IMR-90 (cell line): ENCODE results near the gene ZNF814. TPM values are rescaled to one million over a fixed set of nuclear protein-coding genes. Genes with fewer than 3 reads are reported as not detected.

Experiments
- ATAC-seq: fragments of 200-7000 bp; cut with Tn5 transposase; 2 replicates; pipeline ENCODE4 v1.9.1; 2020; ENCODE audit warnings: low read depth, mild to moderate bottlenecking, moderate library complexity
- BruUV-seq: library from RNA; stranded (reverse); fragments of 400-500 nt; replicated peaks from 2 replicates; lab custom pipeline; 2021; lab: Mats Ljungman, UMichigan
- CTCF ChIA-PET: fragments of 300-600 bp; formaldehyde crosslinking; extraction: SDS; loops from one replicate; lab custom pipeline; 2021; ENCODE audit warnings: antibody characterized with exemption; lab: Yijun Ruan, JAX
- POLR2A ChIA-PET: fragments of 300-600 bp; sonication (Branson Sonifier 250); formaldehyde crosslinking; loops from one replicate; lab custom pipeline; 2022; ENCODE audit warnings: antibody characterized with exemption; ENCODE audit not compliant: unreplicated experiment; lab: Charles Lee
- DNase-seq: peaks from one replicate; pipeline ENCODE4 v3.0.0; 2013
- H2AFZ ChIP-seq: replicated peaks from 2 replicates; pipeline ENCODE3; 2013; ENCODE audit warnings: low read length, mild to moderate bottlenecking; ENCODE audit not compliant: poor library complexity
- H2AK5ac ChIP-seq: 2 replicates; pipeline ENCODE4 v1.6.1; 2013; ENCODE audit warnings: low read depth, low read length, inconsistent platforms
- H2AK9ac ChIP-seq: replicated peaks from 2 replicates; pipeline ENCODE3; 2013; ENCODE audit warnings: mild to moderate bottlenecking, low read depth, low read length, moderate library complexity; ENCODE audit not compliant: poor library complexity
- H2BK120ac ChIP-seq: 2 replicates; pipeline ENCODE4 v1.6.1; 2013; ENCODE audit warnings: low read depth, low read length, inconsistent platforms
- H2BK15ac ChIP-seq: 3 replicates; pipeline ENCODE4 v1.6.1; 2013; ENCODE audit warnings: low read depth, low read length, inconsistent platforms
- H2BK20ac ChIP-seq: 2 replicates; pipeline ENCODE4 v1.6.1; 2013; ENCODE audit warnings: low read depth, mild to moderate bottlenecking, inconsistent platforms, low read length, moderate library complexity
- H2BK5ac ChIP-seq: 2 replicates; pipeline ENCODE4 v1.6.1; 2013; ENCODE audit warnings: mild to moderate bottlenecking, low read depth, low read length, inconsistent platforms; ENCODE audit not compliant: poor library complexity, severe bottlenecking
- H3K14ac ChIP-seq: replicated peaks from 2 replicates; pipeline ENCODE4 v1.6.1; 2013; ENCODE audit warnings: low read depth, low read length, inconsistent platforms
- H3K18ac ChIP-seq: 2 replicates; pipeline ENCODE4 v1.6.1; 2013; ENCODE audit warnings: low read depth, low read length, control low read depth
- H3K23ac ChIP-seq: 2 replicates; pipeline ENCODE4 v1.6.1; 2013; ENCODE audit warnings: low read depth, low read length, inconsistent platforms
- H3K27ac ChIP-seq: 2 replicates; pipeline ENCODE4 v1.5.1; 2013; ENCODE audit warnings: mild to moderate bottlenecking, control low read depth, low read length; ENCODE audit not compliant: insufficient read depth
- H3K27me3 ChIP-seq: 2 replicates; pipeline ENCODE4 v1.6.1; 2013; ENCODE audit warnings: low read length; ENCODE audit not compliant: control insufficient read depth, insufficient read depth
- H3K36me3 ChIP-seq: 2 replicates; pipeline ENCODE4 v1.6.1; 2013; ENCODE audit warnings: low read length, mixed read lengths; ENCODE audit not compliant: control insufficient read depth, insufficient read depth
- H3K4ac ChIP-seq: 2 replicates; pipeline ENCODE4 v1.6.1; 2013; ENCODE audit warnings: low read depth, low read length, inconsistent platforms
- H3K4me1 ChIP-seq: 2 replicates; pipeline ENCODE4 v1.6.1; 2013; ENCODE audit warnings: low read length, mixed read lengths; ENCODE audit not compliant: control insufficient read depth, insufficient read depth
- H3K4me2 ChIP-seq: 2 replicates; pipeline ENCODE4 v1.6.1; 2013; ENCODE audit warnings: low read depth, mild to moderate bottlenecking, control low read depth, low read length, moderate library complexity
- H3K4me3 ChIP-seq: 2 replicates; pipeline ENCODE4 v1.5.1; 2013; ENCODE audit warnings: low read depth, mild to moderate bottlenecking, control low read depth, low read length, moderate library complexity; ENCODE audit not compliant: insufficient read depth
- H3K56ac ChIP-seq: 2 replicates; pipeline ENCODE4 v1.6.1; 2013; ENCODE audit warnings: low read length, inconsistent platforms; ENCODE audit not compliant: insufficient read depth; ENCODE audit errors: extremely low read depth
- H3K79me1 ChIP-seq, 2 experiments: 2 replicates each; pipeline ENCODE4 v1.6.1; 2013; ENCODE audit warnings: low read length in 2 of 2, inconsistent platforms in 1 of 2, low read depth in 1 of 2
- H3K9ac ChIP-seq: 2 replicates; pipeline ENCODE4 v1.6.1; 2013; ENCODE audit warnings: low read depth, low read length, control low read depth
- H3K9me1 ChIP-seq: 2 replicates; pipeline ENCODE4 v1.6.1; 2013; ENCODE audit warnings: low read length, inconsistent platforms; ENCODE audit not compliant: insufficient read depth
- H3K9me3 ChIP-seq: 2 replicates; pipeline ENCODE4 v1.6.1; 2013; ENCODE audit warnings: low read length; ENCODE audit not compliant: control insufficient read depth, insufficient read depth
- H4K20me1 ChIP-seq: 2 replicates; pipeline ENCODE4 v1.6.1; 2013; ENCODE audit warnings: low read length, inconsistent platforms; ENCODE audit not compliant: insufficient read depth
- H4K5ac ChIP-seq: 2 replicates; pipeline ENCODE4 v1.6.1; 2013; ENCODE audit warnings: mild to moderate bottlenecking, low read depth, low read length, control low read depth
- H4K8ac ChIP-seq, 2 experiments: 2 replicates each; pipeline ENCODE4 v1.6.1; 2013; ENCODE audit warnings: low read depth in 2 of 2, low read length in 2 of 2, control low read depth in 1 of 2, inconsistent platforms in 1 of 2
- H4K91ac ChIP-seq: 2 replicates; pipeline ENCODE4 v1.6.1; 2013; ENCODE audit warnings: low read depth, low read length, inconsistent platforms; ENCODE audit not compliant: insufficient read depth
- BHLHE40 ChIP-seq: fragments of 150-350 bp; IDR thresholded peaks from 2 replicates; pipeline ENCODE4 v1.6.1; 2016; ENCODE audit warnings: mild to moderate bottlenecking, low read depth, low read length
- CEBPB ChIP-seq: IDR thresholded peaks from 2 replicates; pipeline ENCODE4 v1.6.1; 2012; ENCODE audit warnings: low read depth, low read length, improper control_type of control experiment
- CTCF ChIP-seq: conservative IDR thresholded peaks from 2 replicates; pipeline ENCODE4 v1.5.1; 2012; ENCODE audit warnings: mild to moderate bottlenecking, low read depth, low read length, improper control_type of control experiment
- ELK1 ChIP-seq: fragments of 150-350 bp; IDR thresholded peaks from 2 replicates; pipeline ENCODE4 v1.6.1; 2016; ENCODE audit warnings: low read depth, mild to moderate bottlenecking, low read length, moderate library complexity, borderline replicate concordance
- FOS ChIP-seq: fragments of 150-350 bp; IDR thresholded peaks from 2 replicates; pipeline ENCODE4 v1.6.1; 2016; ENCODE audit warnings: low read depth, low read length
- MAFK ChIP-seq: IDR thresholded peaks from 2 replicates; pipeline ENCODE4 v1.6.1; 2012; ENCODE audit warnings: low read depth, low read length, improper control_type of control experiment
- MAZ ChIP-seq: IDR thresholded peaks from 2 replicates; pipeline ENCODE4 v1.6.1; 2012; ENCODE audit warnings: low read depth, mild to moderate bottlenecking, low read length, improper control_type of control experiment, moderate library complexity, borderline replicate concordance
- MXI1 ChIP-seq: IDR thresholded peaks from 2 replicates; pipeline ENCODE4 v1.6.1; 2012; ENCODE audit warnings: low read depth, mild to moderate bottlenecking, low read length, moderate library complexity, borderline replicate concordance
- NFE2L2 ChIP-seq: fragments of 150-350 bp; IDR thresholded peaks from 2 replicates; pipeline ENCODE4 v1.6.1; 2016; ENCODE audit warnings: low read depth, mild to moderate bottlenecking, low read length
- RAD21 ChIP-seq: IDR thresholded peaks from 2 replicates; pipeline ENCODE4 v1.6.1; 2012; ENCODE audit warnings: low read length, improper control_type of control experiment
- RCOR1 ChIP-seq: IDR thresholded peaks from 2 replicates; pipeline ENCODE4 v1.6.1; 2012; ENCODE audit warnings: mild to moderate bottlenecking, low read length, improper control_type of control experiment; ENCODE audit not compliant: insufficient replicate concordance
- RFX5 ChIP-seq: IDR thresholded peaks from 2 replicates; pipeline ENCODE4 v1.8.0; 2012; ENCODE audit warnings: low read depth, mild to moderate bottlenecking, low read length, moderate library complexity
- SMC3 ChIP-seq: fragments of 150-350 bp; IDR thresholded peaks from 2 replicates; pipeline ENCODE4 v1.6.1; 2016; ENCODE audit warnings: low read depth, mild to moderate bottlenecking, antibody characterized with exemption, low read length, moderate library complexity
- USF2 ChIP-seq: fragments of 150-350 bp; IDR thresholded peaks from 2 replicates; pipeline ENCODE4 v1.6.1; 2017; ENCODE audit warnings: mild to moderate bottlenecking, antibody characterized with exemption, low read length, low read depth
- WGBS, 2 experiments: methylation state at CpG; one replicate each; pipeline versions ENCODE4 v1.1.5 to v1.1.7; 2013; ENCODE audit warnings: missing lambda C conversion rate in 2 of 2; ENCODE audit not compliant: insufficient read length in 1 of 2; ENCODE audit errors: extremely low coverage in 2 of 2; 5-methylcytosine and 5-hydroxymethylcytosine counted together
- dilution Hi-C: fragments of 300-500 bp; cut with HindIII; formaldehyde crosslinking; loops from one replicate; pipeline ENCODE4 v1.14.3; 2018; ENCODE audit warnings: low sequenced_read_pairs; ENCODE audit not compliant: unreplicated experiment
- in situ Hi-C: fragments of 300-500 bp; cut with MboI; formaldehyde crosslinking; loops from 3 replicates; pipeline ENCODE4 v1.14.3; 2019; ENCODE audit warnings: low sequenced_read_pairs, inconsistent platforms, mixed read lengths
- intact Hi-C: fragments of 100-400 bp; cut with micrococcal nuclease; formaldehyde crosslinking; loops from 2 replicates; pipeline ENCODE4 v1.10.0; 2022
- polyA plus RNA-seq, 3 experiments: library from polyadenylated mRNA; depleted of rRNA; stranded (reverse); fragments of >200 nt; gene quantifications; 2 replicates each; pipeline ENCODE4 v1.2.3, GENCODE V29; 2012; ENCODE audit warnings: low replicate concordance in 1 of 3
- total RNA-seq: library from RNA; depleted of rRNA; stranded (reverse); fragments of >200 nt; gene quantifications from 2 replicates; pipeline ENCODE4 v1.2.3, GENCODE V29; 2012

Gene ZNF814
- total and polyA plus RNA-seq, 2 of the 4 experiments (the other 2 are of a cell fraction), result 3.9 to 5.9 TPM

- H3K23ac ChIP-seq, result peak overlapping the region; percentile 82
- no peak overlapping the region for H3K18ac ChIP-seq
- ATAC-seq, result peak; percentile 85
- peaks cover 4 to 59% of the 10 kb centered on the region in 2 experiments; a peak in 3 of 4 replicates for H3K79me1 ChIP-seq
- H4K91ac ChIP-seq, result peak overlapping the region; percentile 95
- H4K8ac ChIP-seq, result peak overlapping the region; percentile 33 to 95
- H3K9me3 ChIP-seq, result no peaks in the 10 kb centered on the region
- peak overlapping the region; percentile 89 for H3K4me3 ChIP-seq
- peak overlapping the region; percentile 72 for H4K5ac ChIP-seq
- POLR2A ChIA-PET, result interaction anchor here (1.0 kb wide), 1 partner anchor 16 kb away, joined by 4 read pairs; no protein-coding TSS in a partner anchor
- in situ Hi-C loops, result no loop called here
- no TSS peak for BruUV-seq
- H3K4me2 ChIP-seq, result peak overlapping the region; percentile 95
- H2BK15ac ChIP-seq, result no peak overlapping the region; the same call in 2 of the 3 replicates
- peak overlapping the region; percentile 88 for H3K4ac ChIP-seq
- no peaks in the 10 kb centered on the region; the same call in 1 of the 2 replicates for H3K36me3 ChIP-seq
- peak overlapping the region; percentile 73 for H2BK5ac ChIP-seq
- intact Hi-C loops, result no loop called here
- peaks cover 4% of the 10 kb centered on the region for H3K9me1 ChIP-seq
- peak overlapping the region; percentile 100 for H2AK9ac ChIP-seq
- dilution Hi-C loops, result no loop called here
- peak overlapping the region; percentile 96 for H2AFZ ChIP-seq
- H3K56ac ChIP-seq, result peak overlapping the region; percentile 87
- no peaks in the 10 kb centered on the region for H3K27me3 ChIP-seq
- H2BK120ac ChIP-seq, result 0 out of 2 replicates have a peak overlapping the region, but pooled peaks have one; percentile 44
- peak overlapping the region; percentile 78 for H2AK5ac ChIP-seq
- peak overlapping the region; percentile 88 for H3K9ac ChIP-seq
- H3K14ac ChIP-seq, result peak overlapping the region; percentile 96
- CTCF ChIA-PET, result no interaction called here
- peaks cover 10% of the 10 kb centered on the region for H4K20me1 ChIP-seq
- H2BK20ac ChIP-seq, result no peak overlapping the region
- whole genome bisulfite sequencing, 2 experiments, result 0% methylated on average over 30 of the region's 44 CpGs; no CpG with 5 or more reads in 1 of the 2 experiments
- H3K27ac ChIP-seq, result peak overlapping the region; percentile 71
- DNase-seq, result peak; percentile 91
- peaks cover 2% of the 10 kb centered on the region for H3K4me1 ChIP-seq
- TF ChIP-seq USF2 (no peak), NFE2L2 (no peak), MAFK (no peak), BHLHE40 (no peak), CEBPB (no peak), SMC3 (no peak), MXI1 (peak; percentile 97), RAD21 (no peak), MAZ (no peak), FOS (peak; percentile 18; the same call in 1 of the 2 replicates), RCOR1 (no peak), ELK1 (no peak), RFX5 (no peak), CTCF (0 out of 2 replicates have a peak, but pooled peaks have one; percentile 3)
Observed at GRCh38 chr19:57819475-57820148, 69.2 kb downstream of the ZNF814 start.
